NCI-H446 treated with DMSO at 0.1 percent for 48 hours (cell line): Measurements from ENCODE around the gene MSLN.

Experiments used
- DNase-seq: peaks from one replicate; lab custom pipeline; 2025; lab: John Stamatoyannopoulos, UW

Gene MSLN

GRCh38 chr16:723695-724094 is 36.8 kb upstream of the MSLN start:
- DNase-seq: no peak

- no peak for DNase-seq
These were observed 36.1 kb upstream of the MSLN start for GRCh38 chr16:724188-725040.

- DNase-seq: no peak
These were observed 35.5 kb upstream of the MSLN start for GRCh38 chr16:725041-725376.

GRCh38 chr16:725463-726187 is 34.9 kb upstream of the MSLN start:
- no peak for DNase-seq

- no peak for DNase-seq
These were observed 34.4 kb upstream of the MSLN start for GRCh38 chr16:726188-726437.

- no peak for DNase-seq
These were observed 33.9 kb upstream of the MSLN start, which contains the start of the genes CCDC78 and HAGHL for GRCh38 chr16:726438-727290. Gene CCDC78, minus strand, starts transcription at chr16:726443. Its CDS starts 76 bp downstream, at chr16:726367. Gene HAGHL, plus strand, starts transcription at chr16:727106. Its CDS starts 404 bp downstream, at chr16:727510.

- DNase-seq: no peak
These were observed 33.1 kb upstream of the MSLN start for GRCh38 chr16:727291-727977.

- DNase-seq: no peak
These were observed 32.2 kb upstream of the MSLN start for GRCh38 chr16:728131-728889.

GRCh38 chr16:728890-729744 is 31.4 kb upstream of the MSLN start:
- no peak for DNase-seq

- no peak for DNase-seq
These were observed 30.5 kb upstream of the MSLN start for GRCh38 chr16:729768-730665.

GRCh38 chr16:730666-731509 is 29.6 kb upstream of the MSLN start:
- no peak for DNase-seq

GRCh38 chr16:732332-732731 is 28.2 kb upstream of the MSLN start:
- DNase-seq: no peak

- no peak for DNase-seq
These were observed 27.6 kb upstream of the MSLN start for GRCh38 chr16:732936-733335.

- DNase-seq: no peak
These were observed 26.9 kb upstream of the MSLN start for GRCh38 chr16:733382-734207.

GRCh38 chr16:734208-734980 is 26.1 kb upstream of the MSLN start:
- DNase-seq: no peak

GRCh38 chr16:734981-735881 is 25.3 kb upstream of the MSLN start:
- DNase-seq: no peak
